ENCODE data around the gene ZDHHC14. TPM values are rescaled to one million over a fixed set of nuclear protein-coding genes. Genes with fewer than 3 reads are reported as not detected.

ZDHHC14 gene
- polyA plus RNA-seq, 1 donor (not counting 4 experiments of a cell fraction or from before 2014, with no cell fraction given): 6.4 TPM

DNA sequence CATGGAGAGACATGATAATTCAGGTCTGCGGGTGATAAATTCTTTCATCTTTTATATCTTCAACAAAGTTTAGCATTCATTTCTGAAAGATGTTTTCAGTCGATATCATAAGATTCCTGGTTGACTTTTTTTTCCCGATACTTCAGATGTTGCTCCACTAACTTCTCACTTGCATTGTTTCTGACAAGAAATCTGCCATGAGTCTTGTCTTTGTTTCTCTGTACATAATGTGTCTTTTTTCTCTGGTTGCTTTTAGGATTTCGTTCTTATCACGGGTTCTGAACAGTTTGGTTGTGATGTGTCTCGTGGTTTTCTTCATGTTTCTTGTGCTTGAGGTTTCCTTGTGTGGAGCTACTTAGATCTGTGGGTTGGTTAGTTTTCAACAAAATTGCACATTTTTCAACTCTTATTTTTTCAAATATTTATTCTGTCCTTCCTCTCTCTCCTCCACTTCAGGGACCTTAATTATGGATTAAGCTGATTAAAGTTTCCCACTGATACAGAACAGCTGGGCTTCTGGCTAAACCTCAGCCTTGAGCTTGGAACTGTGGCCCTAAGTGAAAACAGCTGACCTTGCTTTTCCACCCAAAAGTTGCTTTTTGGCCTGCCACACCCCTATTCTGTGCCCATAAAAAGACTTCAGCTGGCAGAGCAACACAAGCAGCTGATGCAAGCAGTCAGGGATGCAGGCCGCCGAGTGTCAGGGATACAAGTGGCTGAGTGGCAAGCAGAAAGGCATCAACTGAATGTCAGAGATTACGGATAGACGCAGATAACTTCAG, 344.2 kb downstream of the ZDHHC14 start:
- TF ChIP-seq CTCF (optimal IDR thresholded peaks at IDR 0.05 in 1 of 3, IDR thresholded peaks at IDR 0.05 in 1 of 3, conservative IDR thresholded peaks at IDR 0.05 in 1 of 3; ENCODE audit: extremely low read depth in 1 of 3, insufficient read depth in 2 of 3, low read length in 3 of 3) (no peak), EZH2 (IDR thresholded peaks at IDR 0.05; ENCODE audit: low read length) (no peak)
- dilution Hi-C loops (cut with MboI; ENCODE audit: extremely low pct_ligation_motif_present, low sequenced_read_pairs): no loop called here
- no peak for FAIRE-seq

GRCh38 chr6:157725836-157726235, 344.8 kb downstream of the ZDHHC14 start:
- no peaks in the 10 kb centered on the region for H4K20me1 ChIP-seq (ENCODE audit: control insufficient read depth, extremely low read depth, insufficient read depth, low read length)
- no peaks in the 10 kb centered on the region for H3K27me3 ChIP-seq (ENCODE audit: control insufficient read depth, extremely low read depth, insufficient read depth, low read length)
- dilution Hi-C loops (cut with MboI; ENCODE audit: extremely low pct_ligation_motif_present, low sequenced_read_pairs): no loop called here
- H3K79me2 ChIP-seq (ENCODE audit: control insufficient read depth, insufficient read depth, low read length): no peaks in the 10 kb centered on the region
- no peak for TF ChIP-seq EZH2 (IDR thresholded peaks at IDR 0.05; ENCODE audit: low read length)
- no peak for TF ChIP-seq CTCF (optimal IDR thresholded peaks at IDR 0.05 in 1 of 3, IDR thresholded peaks at IDR 0.05 in 1 of 3, conservative IDR thresholded peaks at IDR 0.05 in 1 of 3; ENCODE audit: extremely low read depth in 1 of 3, insufficient read depth in 2 of 3, low read length in 3 of 3)
- FAIRE-seq: no peak
- H3K36me3 ChIP-seq (ENCODE audit: control insufficient read depth in 2 of 2, extremely low read depth in 1 of 2, insufficient read depth in 2 of 2, low read length in 2 of 2): no peaks in the 10 kb centered on the region
- no peak for DNase-seq (ENCODE audit: low read depth, low spot score)
- no peak overlapping the region for H3K4me3 ChIP-seq (ENCODE audit: control insufficient read depth in 2 of 3, extremely low read depth in 1 of 3, insufficient read depth in 2 of 3, low read depth in 1 of 3, low read length in 3 of 3)
- no peak overlapping the region for H3K27ac ChIP-seq (ENCODE audit: control insufficient read depth, insufficient read depth, low read length)
- no peak overlapping the region for H3K9ac ChIP-seq (ENCODE audit: control insufficient read depth, extremely low read depth, insufficient read depth, low read length)
- no peaks in the 10 kb centered on the region for H3K9me3 ChIP-seq (ENCODE audit: control insufficient read depth, low read depth, low read length)
- no peak overlapping the region for H3K4me2 ChIP-seq (ENCODE audit: control insufficient read depth, extremely low read depth, insufficient read depth, low read depth, low read length)
- H2AFZ ChIP-seq (ENCODE audit: control insufficient read depth, low read length): no peak overlapping the region
- no peaks in the 10 kb centered on the region for H3K4me1 ChIP-seq (ENCODE audit: control insufficient read depth, extremely low read depth, insufficient read depth, low read length)
- no peaks in the 10 kb centered on the region for H3K9me1 ChIP-seq (ENCODE audit: control insufficient read depth, extremely low read depth, insufficient read depth, low read length)

More for the DNA sequence above, 344.2 kb downstream of the ZDHHC14 start:
- Histone ChIP-seq H3K4me2 (ENCODE audit: control insufficient read depth, extremely low read depth, insufficient read depth, low read depth, low read length) (no peak overlapping the region), H3K36me3 (ENCODE audit: control insufficient read depth in 2 of 2, extremely low read depth in 1 of 2, insufficient read depth in 2 of 2, low read length in 2 of 2) (no peaks in the 10 kb centered on the region), H3K27ac (ENCODE audit: control insufficient read depth, insufficient read depth, low read length) (no peak overlapping the region), H3K27me3 (ENCODE audit: control insufficient read depth, extremely low read depth, insufficient read depth, low read length) (no peaks in the 10 kb centered on the region), H3K9me1 (ENCODE audit: control insufficient read depth, extremely low read depth, insufficient read depth, low read length) (no peaks in the 10 kb centered on the region), H3K9ac (ENCODE audit: control insufficient read depth, extremely low read depth, insufficient read depth, low read length) (no peak overlapping the region), H2AFZ (ENCODE audit: control insufficient read depth, low read length) (no peak overlapping the region), H3K9me3 (ENCODE audit: control insufficient read depth, low read depth, low read length) (no peaks in the 10 kb centered on the region), H3K79me2 (ENCODE audit: control insufficient read depth, insufficient read depth, low read length) (no peaks in the 10 kb centered on the region), H3K4me1 (ENCODE audit: control insufficient read depth, extremely low read depth, insufficient read depth, low read length) (no peaks in the 10 kb centered on the region), H4K20me1 (ENCODE audit: control insufficient read depth, extremely low read depth, insufficient read depth, low read length) (no peaks in the 10 kb centered on the region), H3K4me3 (ENCODE audit: control insufficient read depth in 2 of 3, extremely low read depth in 1 of 3, insufficient read depth in 2 of 3, low read depth in 1 of 3, low read length in 3 of 3) (no peak overlapping the region)
- no peak for DNase-seq (ENCODE audit: low read depth, low spot score)
